HCT116 (cell line): ENCODE data around the gene GNB1L. TPM values are rescaled to one million over a fixed set of nuclear protein-coding genes. Genes with fewer than 3 reads are reported as not detected.
A peak's percentile ranks its signal among the peaks of the same experiment; 100 is the strongest.

Source experiments
- ATAC-seq: fragments of 200-7000 bp; cut with Tn5 transposase; 2 replicates; pipeline ENCODE4 v1.9.1; 2020; ENCODE audit warnings: mild to moderate bottlenecking, moderate library complexity
- BruUV-seq: library from RNA; stranded (reverse); fragments of 400-500 nt; replicated peaks from 2 replicates; lab custom pipeline; 2021; lab: Mats Ljungman, UMichigan
- CTCF ChIA-PET: fragments of 300-600 bp; sonication (Branson Sonifier 250); formaldehyde crosslinking; loops from one replicate; lab custom pipeline; 2021; ENCODE audit warnings: antibody characterized with exemption; lab: Charles Lee
- POLR2A ChIA-PET: fragments of 300-600, 350-600 bp; sonication (Branson Sonifier 250); formaldehyde crosslinking; loops from one replicate; lab custom pipeline; 2021; ENCODE audit warnings: antibody characterized with exemption; lab: Charles Lee
- RAD21 ChIA-PET, 2 experiments: fragments of 300-600 bp; sonication (Branson Sonifier 250); formaldehyde crosslinking; loops; one replicate each; lab custom pipeline; 2023; ENCODE audit warnings: low total read pairs in 2 of 2; ENCODE audit not compliant: uncharacterized antibody in 2 of 2, unreplicated experiment in 2 of 2, low non-redundant PET in 1 of 2; lab: Charles Lee
- DNase-seq: peaks from one replicate; pipeline ENCODE4 v3.0.0-alpha.2; 2010; ENCODE audit warnings: low read depth, low spot score
- H2AFZ ChIP-seq: fragments of 200-600 bp; shearing (Covaris generic), sonication (generic); 2 replicates; pipeline ENCODE4 v1.6.1; 2017; ENCODE audit warnings: low read depth, mixed run types, mixed read lengths, antibody characterized with exemption, low read length; ENCODE audit not compliant: poor library complexity, severe bottlenecking
- H3K27ac ChIP-seq: 2 replicates; pipeline ENCODE4 v1.5.1; 2012; ENCODE audit warnings: low read depth, low read length
- H3K27me3 ChIP-seq: fragments of 200-600 bp; sonication (generic); 2 replicates; pipeline ENCODE4 v1.6.1; 2016; ENCODE audit warnings: mixed run types, low read length, mixed read lengths; ENCODE audit not compliant: insufficient read depth
- H3K36me3 ChIP-seq, 2 experiments: fragments of 200-500 bp in 1 of 2; fragments of 200-600 bp in 1 of 2; sonication (Bioruptor generic) in 1 of 2; sonication (generic) in 1 of 2; 2 replicates each; pipeline versions ENCODE4 v1.5.1 to v1.6.1; 2014 to 2016; ENCODE audit warnings: low read length in 2 of 2, inconsistent platforms in 1 of 2, mixed read lengths in 1 of 2, mixed run types in 1 of 2; ENCODE audit not compliant: insufficient read depth in 2 of 2, control insufficient read depth in 1 of 2
- H3K4me1 ChIP-seq, 2 experiments: fragments of 200-600 bp in 1 of 2; sonication (generic) in 1 of 2; 2 replicates each; pipeline versions ENCODE4 v1.5.1 to v1.6.1; 2012 to 2017; ENCODE audit warnings: low read length in 2 of 2, inconsistent platforms in 1 of 2, mild to moderate bottlenecking in 1 of 2, mixed read lengths in 1 of 2, mixed run types in 1 of 2, moderate library complexity in 1 of 2; ENCODE audit not compliant: insufficient read depth in 2 of 2, control insufficient read depth in 1 of 2
- H3K4me2 ChIP-seq: fragments of 200-600 bp; sonication (generic); 2 replicates; pipeline ENCODE4 v1.6.1; 2017; ENCODE audit warnings: mixed run types, low read length, mixed read lengths
- H3K4me3 ChIP-seq, 2 experiments: fragments of 200-600 bp in 1 of 2; sonication (generic) in 1 of 2; replicated peaks in 1 of 2; 2 replicates each; pipeline ENCODE4 v1.5.1; 2011 to 2016; ENCODE audit warnings: low read length in 2 of 2, control low read depth in 1 of 2, low read depth in 1 of 2, mild to moderate bottlenecking in 1 of 2, mixed read lengths in 1 of 2, mixed run types in 1 of 2
- H3K79me2 ChIP-seq: fragments of 200-600 bp; sonication (generic); 2 replicates; pipeline ENCODE4 v1.6.1; 2017; ENCODE audit warnings: mild to moderate bottlenecking, mixed run types, low read length, moderate library complexity, mixed read lengths; ENCODE audit not compliant: insufficient read depth
- H3K9ac ChIP-seq: fragments of 200-600 bp; sonication (generic); 2 replicates; pipeline ENCODE4 v1.6.1; 2016; ENCODE audit warnings: low read length, mixed read lengths
- H3K9me2 ChIP-seq: fragments of 200-600 bp; sonication (generic), shearing (Covaris generic); 2 replicates; pipeline ENCODE4 v1.6.1; 2017; ENCODE audit warnings: mixed run types, mild to moderate bottlenecking, moderate library complexity; ENCODE audit not compliant: insufficient read depth
- H3K9me3 ChIP-seq, 2 experiments: fragments of 200-500 bp in 1 of 2; fragments of 200-600 bp in 1 of 2; sonication (Bioruptor generic) in 1 of 2; sonication (generic) in 1 of 2; 2 replicates each; pipeline ENCODE4 v1.6.1; 2014 to 2017; ENCODE audit warnings: low read length in 2 of 2, mixed read lengths in 2 of 2, inconsistent platforms in 1 of 2, low read depth in 1 of 2, mild to moderate bottlenecking in 1 of 2, mixed run types in 1 of 2, moderate library complexity in 1 of 2; ENCODE audit not compliant: control insufficient read depth in 1 of 2, insufficient read depth in 1 of 2
- H4K20me1 ChIP-seq: fragments of 200-600 bp; sonication (generic), shearing (Covaris generic); 2 replicates; pipeline ENCODE4 v1.6.1; 2017; ENCODE audit warnings: mixed run types, mild to moderate bottlenecking, moderate library complexity; ENCODE audit not compliant: insufficient read depth
- ATF3 ChIP-seq: IDR thresholded peaks from 2 replicates; pipeline ENCODE4 v1.6.1; 2012
- CBX3 ChIP-seq: IDR thresholded peaks from 2 replicates; pipeline ENCODE4 v1.6.1; 2012; ENCODE audit warnings: low read depth
- EGR1 ChIP-seq: IDR thresholded peaks from 2 replicates; pipeline ENCODE4 v1.6.1; 2012; ENCODE audit warnings: low read depth
- ELF1 ChIP-seq: IDR thresholded peaks from 2 replicates; pipeline ENCODE4 v1.6.1; 2012; ENCODE audit warnings: low read depth, borderline replicate concordance
- EZH2 ChIP-seq: fragments of 200-600 bp; sonication (generic); IDR thresholded peaks from 2 replicates; pipeline ENCODE4 v1.6.1; 2017; ENCODE audit warnings: antibody characterized with exemption, mixed run types
- JUND ChIP-seq: IDR thresholded peaks from 2 replicates; pipeline ENCODE4 v1.6.1; 2012
- MAX ChIP-seq: IDR thresholded peaks from 2 replicates; pipeline ENCODE4 v1.6.1; 2012
- POLR2A ChIP-seq: IDR thresholded peaks from 2 replicates; pipeline ENCODE4 v1.7.0; 2011; ENCODE audit warnings: borderline replicate concordance; ENCODE audit not compliant: insufficient read depth, insufficient read length; ENCODE audit errors: extremely low read depth
- REST ChIP-seq: IDR thresholded peaks from 2 replicates; pipeline ENCODE4 v1.6.1; 2012; ENCODE audit warnings: low read depth
- SIN3A ChIP-seq: IDR thresholded peaks from 2 replicates; pipeline ENCODE4 v1.6.1; 2012; ENCODE audit warnings: low read depth
- SRF ChIP-seq: IDR thresholded peaks from 2 replicates; pipeline ENCODE4 v1.6.1; 2012; ENCODE audit warnings: low read depth
- TCF7L2 ChIP-seq: IDR thresholded peaks from 2 replicates; pipeline ENCODE4 v1.7.0; 2011; ENCODE audit warnings: borderline replicate concordance, inconsistent platforms; ENCODE audit not compliant: insufficient read depth, insufficient read length; ENCODE audit errors: extremely low read depth
- ZFX ChIP-seq: fragments of 450-650 bp; IDR thresholded peaks from 2 replicates; pipeline ENCODE4 v1.6.1; 2017
- ZNF274 ChIP-seq: fragments of 200-500 bp; sonication (Bioruptor generic); IDR thresholded peaks from 2 replicates; pipeline ENCODE4 v1.6.1; 2014; ENCODE audit warnings: mild to moderate bottlenecking, low read depth, low read length, inconsistent platforms
- intact Hi-C: fragments of 100-400 bp; cut with micrococcal nuclease; formaldehyde crosslinking; loops from 2 replicates; pipeline ENCODE4 v1.10.0; 2022
- total RNA-seq: library from RNA; stranded (reverse); gene quantifications from one replicate; pipeline ENCODE4 v1.2.1, GENCODE V29; 2021; ENCODE audit not compliant: unreplicated experiment

Gene GNB1L
- total RNA-seq, 1 experiment from 2014 or later, result 12.1 TPM

- TF ChIP-seq REST (no peak), MAX (peak; percentile 89)
Observed at GRCh38 chr22:19854778-19855503, at the start of gene GNB1L, which contains the start of gene RTL10 (continued).

GRCh38 chr22:19904174-19904856, 49.6 kb upstream of the GNB1L start:
- Histone ChIP-seq H3K4me2 (no peak overlapping the region), H3K79me2 (no peaks in the 10 kb centered on the region), H3K9me2 (no peaks in the 10 kb centered on the region), H4K20me1 (no peaks in the 10 kb centered on the region), H3K36me3 (no peaks in the 10 kb centered on the region), H2AFZ (no peak overlapping the region), H3K4me1 (no peaks in the 10 kb centered on the region), H3K9ac (no peak overlapping the region), H3K9me3 (no peaks in the 10 kb centered on the region), H3K27ac (no peak overlapping the region), H3K4me3 (no peak overlapping the region), H3K27me3 (no peaks in the 10 kb centered on the region)
- RAD21 ChIA-PET, result no interaction called here
- BruUV-seq, result no TSS peak
- TF ChIP-seq POLR2A (no peak), ELF1 (no peak), SRF (no peak), EGR1 (no peak), JUND (no peak), ZNF274 (no peak), MAX (no peak), SIN3A (no peak), CBX3 (no peak), EZH2 (no peak), ZFX (no peak), ATF3 (no peak), TCF7L2 (no peak)
- intact Hi-C loops, result no loop called here
- CTCF ChIA-PET, result interaction anchor here (1.2 kb wide), 1 partner anchor 174 kb away, joined by 8 read pairs; no protein-coding TSS in a partner anchor
- ATAC-seq, result no peak
- no peak for DNase-seq
- POLR2A ChIA-PET, result interaction anchor here (0.8 kb wide), 1 partner anchor 13 kb away, joined by 3 read pairs; no protein-coding TSS in a partner anchor
